ENCODE data around the gene CD63. TPM values are rescaled to one million over a fixed set of nuclear protein-coding genes. Genes with fewer than 3 reads are reported as not detected.

Gene CD63
- total RNA-seq, 1 experiment from 2014 or later = 581 TPM

DNA sequence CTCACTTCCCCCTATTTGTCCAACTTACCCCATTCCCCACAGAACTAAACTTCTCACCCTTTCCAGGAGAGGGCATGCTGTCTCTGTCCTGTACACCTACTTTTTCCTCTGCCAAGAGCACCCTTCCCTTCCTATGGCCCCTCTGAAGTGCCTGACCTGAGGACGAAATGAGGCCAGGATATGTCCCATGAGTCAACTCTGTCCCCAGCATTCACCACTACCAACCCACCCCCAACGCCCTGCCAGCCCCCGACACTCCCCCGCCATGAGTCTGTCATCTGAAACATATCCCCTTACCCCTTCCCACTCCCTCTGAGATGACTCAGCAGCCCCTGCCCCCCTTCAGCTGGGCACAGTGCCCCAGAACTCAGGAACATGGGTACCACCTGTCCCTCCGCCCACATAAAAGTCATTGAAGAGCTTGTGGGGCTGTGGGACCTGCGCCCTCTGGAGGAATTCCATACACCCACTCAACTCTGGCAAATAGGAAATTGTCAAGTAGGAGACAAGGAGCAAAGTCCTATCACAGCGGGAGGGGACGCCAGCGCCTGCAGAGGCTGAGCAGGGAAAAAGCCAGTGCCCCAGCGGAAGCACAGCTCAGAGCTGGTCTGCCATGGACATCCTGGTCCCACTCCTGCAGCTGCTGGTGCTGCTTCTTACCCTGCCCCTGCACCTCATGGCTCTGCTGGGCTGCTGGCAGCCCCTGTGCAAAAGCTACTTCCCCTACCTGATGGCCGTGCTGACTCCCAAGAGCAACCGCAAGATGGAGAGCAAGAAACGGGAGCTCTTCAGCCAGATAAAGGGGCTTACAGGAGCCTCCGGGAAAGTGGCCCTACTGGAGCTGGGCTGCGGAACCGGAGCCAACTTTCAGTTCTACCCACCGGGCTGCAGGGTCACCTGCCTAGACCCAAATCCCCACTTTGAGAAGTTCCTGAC lies 47.4 kb downstream of the CD63 start:
- Histone ChIP-seq H3K14ac (ENCODE audit: insufficient read depth, low read length) (no peak overlapping the region), H3K18ac (ENCODE audit: insufficient read length, low read depth, low read length) (peak overlapping the region; percentile 9), H4K20me1 (ENCODE audit: control insufficient read depth, insufficient read depth, insufficient read length) (no peaks in the 10 kb centered on the region), H3T11ph (ENCODE audit: low read length) (no peak overlapping the region), H2AFZ (ENCODE audit: low read length) (no peak overlapping the region), H2AK5ac (ENCODE audit: insufficient read length, low read length) (no peak overlapping the region), H3K4me2 (ENCODE audit: insufficient read depth, insufficient read length, low read length) (peak overlapping the region; percentile 33), H2BK15ac (ENCODE audit: low read depth, low read length) (no peak overlapping the region), H3K23ac (ENCODE audit: insufficient read length, low read depth, low read length) (no peak overlapping the region), H3K56ac (ENCODE audit: insufficient read length, low read depth, low read length) (no peak overlapping the region), H2BK12ac (ENCODE audit: insufficient read length, low read depth, low read length) (no peak overlapping the region), H2BK5ac (ENCODE audit: insufficient read length, low read length) (no peak overlapping the region), H3K79me2 (ENCODE audit: insufficient read depth, low read length) (no peaks in the 10 kb centered on the region), H4K5ac (ENCODE audit: insufficient read length, low read depth, low read length) (no peak overlapping the region), H3K9ac (ENCODE audit: extremely low read depth, insufficient read length, low read length) (no peak overlapping the region), H3K27ac (ENCODE audit: insufficient read length, low read depth, low read length) (no peak overlapping the region), H2BK20ac (ENCODE audit: low read depth, low read length, poor library complexity, severe bottlenecking) (no peak overlapping the region), H3K79me1 (ENCODE audit: insufficient read depth, low read depth, low read length, poor library complexity, severe bottlenecking) (no peaks in the 10 kb centered on the region), H3K4ac (ENCODE audit: low read depth, low read length) (no peak overlapping the region), H3K23me2 (ENCODE audit: insufficient read length, low read depth, low read length, poor library complexity, severe bottlenecking) (no peaks in the 10 kb centered on the region), H3K4me1 (ENCODE audit: insufficient read depth, low read length) (no peaks in the 10 kb centered on the region), H2BK120ac (ENCODE audit: low read depth, low read length, poor library complexity, severe bottlenecking) (no peak overlapping the region), H4K8ac (replicated peaks; ENCODE audit: insufficient read length, low read depth, low read length) (no peak overlapping the region), H3K27me3 (ENCODE audit: insufficient read depth, low read length) (no peaks in the 10 kb centered on the region), H3K9me3 (ENCODE audit: control insufficient read depth, low read depth, low read length) (no peaks in the 10 kb centered on the region), H4K91ac (ENCODE audit: insufficient read length, low read depth, low read length) (no peak overlapping the region)
- DNase-seq = peak; percentile 95
- H3K9me3 Mint-ChIP-seq = no peaks in the 10 kb centered on the region
- peaks cover 0 to 19% (median 9%) of the 10 kb centered on the region in 3 experiments; a peak in 4 of 7 replicates for H3K36me3 Mint-ChIP-seq (ENCODE audit: insufficient read depth in 1 of 3, low read depth in 3 of 3)
- no CpG with 5 or more reads among the region's 17 CpGs for WGBS (ENCODE audit: extremely low coverage, insufficient read length, low lambda C conversion rate)
- peak overlapping the region; percentile 64 to 70; a peak in 4 of 5 replicates for H3K4me3 Mint-ChIP-seq
- H3K27me3 Mint-ChIP-seq (ENCODE audit: low read depth) = peaks cover 1% of the 10 kb centered on the region; the same call in 1 of the 2 replicates
- peak; percentile 68 for TF ChIP-seq CTCF (conservative IDR thresholded peaks at IDR 0.05)
- peak overlapping the region in 2 of 3 experiments; percentile 89 to 96; a peak in 4 of 7 replicates for H3K27ac Mint-ChIP-seq
- peaks cover 20 to 21% of the 10 kb centered on the region in 2 experiments for H3K4me1 Mint-ChIP-seq

Measured in H9 (cell line).